Gastroesophageal sphincter (tissue), 4 donors: Measurements from ENCODE around the gene FLVCR1. TPM values are rescaled to one million over a fixed set of nuclear protein-coding genes. Genes with fewer than 3 reads are reported as not detected.
"Not testable (repeated sequence)": the region's sequence is repeated elsewhere in the genome, so short reads cannot be mapped to it uniquely, and the experiment has no call there.

Experiments
- ATAC-seq: fragments of 150-250 bp; one replicate; pipeline ENCODE4 v1.9.1; 2016; ENCODE audit warnings: mild to moderate bottlenecking, moderate library complexity
- H3K27ac ChIP-seq, 4 donors: fragments of 200-600 bp; sonication (generic) in 3 of 4; 1 replicate in 3 of 4; 2 replicates in 1 of 4; pipeline ENCODE4 v1.5.1; 2016 to 2019
- H3K27me3 ChIP-seq: fragments of 200-600 bp; sonication (generic); one replicate; pipeline ENCODE4 v1.5.1; 2019
- H3K36me3 ChIP-seq, 2 donors: fragments of 200-600 bp; sonication (generic); one replicate each; pipeline ENCODE4 v1.5.1; 2019; ENCODE audit warnings: control low read depth in 1 of 2
- H3K4me1 ChIP-seq, 3 donors: fragments of 200-600 bp; sonication (generic); 1 replicate in 2 of 3; 2 replicates in 1 of 3; pipeline ENCODE4 v1.5.1; 2016 to 2019; ENCODE audit warnings: control low read depth in 2 of 3
- H3K4me3 ChIP-seq, 2 donors: fragments of 200-600 bp; sonication (generic); one replicate each; pipeline ENCODE4 v1.5.1; 2019; ENCODE audit warnings: mild to moderate bottlenecking in 1 of 2, moderate library complexity in 1 of 2
- H3K9me3 ChIP-seq, 3 donors: fragments of 200-600 bp; sonication (generic); one replicate each; pipeline ENCODE4 v1.5.1; 2017 to 2019; ENCODE audit warnings: control low read depth in 2 of 3
- EP300 ChIP-seq: sonication (generic); formaldehyde crosslinking; IDR thresholded peaks from one replicate; pipeline ENCODE4 v1.6.1; 2017; ENCODE audit warnings: antibody characterized with exemption, mild to moderate bottlenecking
- POLR2A ChIP-seq, 2 donors: fragments of 450-650 bp; IDR thresholded peaks; one replicate each; pipeline ENCODE4 v1.6.1; 2017; ENCODE audit warnings: antibody characterized with exemption in 2 of 2, mild to moderate bottlenecking in 2 of 2, moderate library complexity in 1 of 2
- POLR2AphosphoS5 ChIP-seq: sonication (generic); formaldehyde crosslinking; IDR thresholded peaks from one replicate; pipeline ENCODE4 v1.6.1; 2017; ENCODE audit warnings: antibody characterized with exemption
- WGBS, 2 donors: methylation state at CpG; one replicate each; pipeline ENCODE4 v1.1.5; 2018; ENCODE audit warnings: low coverage in 1 of 2; 5-methylcytosine and 5-hydroxymethylcytosine counted together
- total RNA-seq, 4 donors: library from RNA; depleted of rRNA; stranded (reverse); fragments of >200 nt; gene quantifications; one replicate each; pipeline ENCODE4 v1.1.0, GENCODE V29; 2016
- TF ChIP-seq, protein P1 (sequence below), 4 experiments: fragments of 200-600 bp in 2 of 4; fragments of 450-650 bp in 2 of 4; sonication (generic) in 1 of 4; IDR thresholded peaks; one replicate each; pipeline ENCODE4 v1.5.1; 2017 to 2019; ENCODE audit warnings: antibody characterized with exemption in 4 of 4, mild to moderate bottlenecking in 2 of 4, moderate library complexity in 2 of 4

The FLVCR1 gene
- total RNA-seq, 4 donors from 2014 or later: 3.2 to 9.2 (median 4.4) TPM

DNA sequence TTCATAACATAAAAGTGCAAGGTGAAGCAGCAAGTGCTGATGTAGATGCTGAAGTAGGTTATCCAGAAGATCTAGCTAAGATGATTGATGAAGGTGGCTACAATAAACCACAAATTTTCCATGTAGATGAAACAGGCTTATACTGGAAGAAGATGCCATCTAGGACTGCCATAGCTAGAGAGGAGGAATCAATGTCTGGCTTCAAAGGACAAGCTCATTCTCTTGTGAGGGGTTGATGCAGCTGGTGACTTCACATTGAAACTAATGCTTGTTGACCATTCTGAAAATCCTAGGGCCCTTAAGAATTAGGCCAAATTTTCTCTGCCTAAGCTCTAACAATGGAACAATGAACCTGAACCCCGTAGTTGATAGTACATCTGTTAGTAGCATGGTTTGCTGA, 34.0 kb downstream of the FLVCR1 start:
- H3K27me3 ChIP-seq: no peaks in the 10 kb centered on the region

DNA sequence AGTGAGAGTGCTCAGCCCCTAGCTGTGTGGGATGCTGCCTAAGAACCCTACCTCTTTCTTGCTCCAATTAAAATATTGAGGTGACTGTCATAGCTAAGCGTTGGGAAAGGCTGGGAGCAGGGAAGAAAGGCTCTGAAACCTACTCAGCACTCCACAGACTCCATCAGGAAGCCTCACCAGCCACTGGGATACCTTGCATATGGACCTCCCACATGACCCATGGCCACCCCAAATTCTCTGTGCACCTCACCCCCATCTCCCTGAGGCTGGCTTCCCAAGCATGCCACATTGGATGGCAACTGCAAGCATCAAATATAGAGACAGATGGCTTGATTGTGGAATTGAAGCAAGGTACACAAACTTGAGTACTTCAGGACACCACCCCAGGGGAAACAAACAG, 41.8 kb downstream of the FLVCR1 start:
- H3K4me3 ChIP-seq: no peak overlapping the region
- no peaks in the 10 kb centered on the region for H3K27me3 ChIP-seq
- no peaks in the 10 kb centered on the region for H3K4me1 ChIP-seq
- H3K27ac ChIP-seq: no peak overlapping the region
- WGBS, 2 donors: no CpG with 5 or more reads among the region's 1 CpG
- TF ChIP-seq POLR2AphosphoS5: no peak
- ATAC-seq: no peak
- H3K9me3 ChIP-seq: peaks cover 0 to 34% (median 0%) of the 10 kb centered on the region in 3 donors
- peaks cover 0 to 51% of the 10 kb centered on the region in 2 donors for H3K36me3 ChIP-seq

More for the DNA sequence above, 34.0 kb downstream of the FLVCR1 start:
- ATAC-seq: no peak
- no peak overlapping the region for H3K4me3 ChIP-seq
- H3K4me1 ChIP-seq: no peaks in the 10 kb centered on the region
- no peaks in the 10 kb centered on the region for H3K9me3 ChIP-seq
- WGBS, 2 donors: 100% methylated on average over 1 of the region's 1 CpG
- H3K36me3 ChIP-seq: peaks cover 4 to 95% of the 10 kb centered on the region in 2 donors
- H3K27ac ChIP-seq: no peak overlapping the region
- no peak for TF ChIP-seq POLR2AphosphoS5
- no peak for TF ChIP-seq POLR2A (IDR thresholded peaks at IDR 0.05)
- TF ChIP-seq, protein P1, sequence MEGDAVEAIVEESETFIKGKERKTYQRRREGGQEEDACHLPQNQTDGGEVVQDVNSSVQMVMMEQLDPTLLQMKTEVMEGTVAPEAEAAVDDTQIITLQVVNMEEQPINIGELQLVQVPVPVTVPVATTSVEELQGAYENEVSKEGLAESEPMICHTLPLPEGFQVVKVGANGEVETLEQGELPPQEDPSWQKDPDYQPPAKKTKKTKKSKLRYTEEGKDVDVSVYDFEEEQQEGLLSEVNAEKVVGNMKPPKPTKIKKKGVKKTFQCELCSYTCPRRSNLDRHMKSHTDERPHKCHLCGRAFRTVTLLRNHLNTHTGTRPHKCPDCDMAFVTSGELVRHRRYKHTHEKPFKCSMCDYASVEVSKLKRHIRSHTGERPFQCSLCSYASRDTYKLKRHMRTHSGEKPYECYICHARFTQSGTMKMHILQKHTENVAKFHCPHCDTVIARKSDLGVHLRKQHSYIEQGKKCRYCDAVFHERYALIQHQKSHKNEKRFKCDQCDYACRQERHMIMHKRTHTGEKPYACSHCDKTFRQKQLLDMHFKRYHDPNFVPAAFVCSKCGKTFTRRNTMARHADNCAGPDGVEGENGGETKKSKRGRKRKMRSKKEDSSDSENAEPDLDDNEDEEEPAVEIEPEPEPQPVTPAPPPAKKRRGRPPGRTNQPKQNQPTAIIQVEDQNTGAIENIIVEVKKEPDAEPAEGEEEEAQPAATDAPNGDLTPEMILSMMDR (IDR thresholded peaks at IDR 0.05): no peak
- no peak for TF ChIP-seq EP300

DNA sequence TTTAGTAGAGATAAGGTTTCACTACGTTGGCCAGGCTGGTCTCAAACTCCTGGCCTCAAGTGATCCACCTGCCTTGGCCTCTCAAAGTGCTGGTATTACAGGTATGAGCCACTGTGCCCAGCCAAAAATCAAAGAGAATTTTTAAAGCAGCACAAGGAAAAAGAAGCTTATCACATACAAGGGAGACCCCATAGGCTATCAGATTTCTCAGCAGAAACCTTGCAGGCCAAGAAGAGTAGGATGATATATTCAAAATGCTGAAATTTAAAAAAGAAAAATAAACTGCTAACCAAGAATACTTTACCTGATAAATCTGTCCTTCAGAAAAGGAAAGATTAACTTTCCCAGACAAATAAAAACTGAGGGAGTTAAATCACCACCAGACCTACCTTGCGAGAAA, 43.2 kb downstream of the FLVCR1 start:
- Histone ChIP-seq H3K36me3 (peaks cover 0 to 36% of the 10 kb centered on the region in 2 donors), H3K27ac (no peak overlapping the region), H3K4me3 (no peak overlapping the region), H3K27me3 (no peaks in the 10 kb centered on the region), H3K9me3 (peaks cover 0 to 34% (median 0%) of the 10 kb centered on the region in 3 donors), H3K4me1 (no peaks in the 10 kb centered on the region)
- 97 to 100% methylated on average over 1 to 2 of the region's 2 CpGs for WGBS, 2 donors
- TF ChIP-seq EP300 (no peak), POLR2AphosphoS5 (no peak), POLR2A (IDR thresholded peaks at IDR 0.05) (no peak)
- TF ChIP-seq, protein P1 (IDR thresholded peaks at IDR 0.05): no peak
- no peak for ATAC-seq

DNA sequence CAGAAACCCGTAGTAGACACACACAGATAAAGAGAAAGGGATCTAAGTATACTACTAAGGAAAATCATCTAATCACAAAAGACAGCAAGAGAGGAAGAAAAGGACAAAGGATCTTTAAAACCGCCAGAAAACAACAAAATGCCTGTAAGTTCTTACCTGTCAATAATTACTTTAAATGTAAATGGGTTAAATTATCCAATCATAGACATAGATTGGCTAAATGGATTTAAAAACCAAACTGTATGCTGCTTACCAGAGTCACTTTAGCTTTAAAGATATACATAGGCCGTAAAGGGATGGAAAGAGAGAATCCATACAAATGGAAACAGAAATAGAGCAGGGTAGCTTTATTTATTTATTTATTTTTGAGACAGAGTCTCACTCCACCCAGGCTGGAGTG, 44.0 kb downstream of the FLVCR1 start:
- H3K36me3 ChIP-seq: peaks cover 0 to 31% of the 10 kb centered on the region in 2 donors
- TF ChIP-seq POLR2AphosphoS5: no peak
- TF ChIP-seq POLR2A (IDR thresholded peaks at IDR 0.05): no peak
- no peak for TF ChIP-seq EP300
- TF ChIP-seq, protein P1 (IDR thresholded peaks at IDR 0.05): no peak
- no peak overlapping the region for H3K4me3 ChIP-seq
- no peaks in the 10 kb centered on the region for H3K27me3 ChIP-seq
- ATAC-seq: no peak
- H3K9me3 ChIP-seq: peaks cover 0 to 34% (median 0%) of the 10 kb centered on the region in 3 donors
- 89 to 97% methylated on average over 3 of the region's 3 CpGs for WGBS, 2 donors
- H3K4me1 ChIP-seq: no peaks in the 10 kb centered on the region
- no peak overlapping the region for H3K27ac ChIP-seq

DNA sequence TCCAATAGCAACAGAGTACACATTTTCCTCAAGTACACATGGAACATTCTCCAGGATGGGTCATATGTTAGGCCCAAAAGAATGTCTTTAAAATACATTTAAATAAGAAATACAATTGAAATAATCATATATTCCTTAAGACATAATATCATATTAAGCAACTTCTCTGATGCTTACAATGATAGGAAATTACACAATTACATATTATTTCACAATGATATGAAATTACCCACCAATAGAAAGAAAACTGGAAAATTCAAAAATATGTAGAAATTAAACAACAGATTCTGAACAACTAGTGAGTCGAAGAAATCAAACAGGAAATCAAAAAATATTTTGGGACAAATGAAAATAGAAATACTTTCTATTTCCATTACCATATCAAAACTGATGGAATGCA, 45.6 kb downstream of the FLVCR1 start:
- H3K4me3 ChIP-seq: no peak overlapping the region
- no peak for TF ChIP-seq POLR2A (IDR thresholded peaks at IDR 0.05)
- TF ChIP-seq, protein P1 (IDR thresholded peaks at IDR 0.05): no peak
- WGBS, 2 donors: 75 to 100% methylated on average over 1 of the region's 1 CpG
- no peaks in the 10 kb centered on the region for H3K4me1 ChIP-seq
- peaks cover 0 to 34% (median 0%) of the 10 kb centered on the region in 3 donors for H3K9me3 ChIP-seq
- no peaks in the 10 kb centered on the region for H3K27me3 ChIP-seq
- peaks cover 0 to 14% of the 10 kb centered on the region in 2 donors for H3K36me3 ChIP-seq
- no peak for ATAC-seq
- no peak overlapping the region for H3K27ac ChIP-seq

DNA sequence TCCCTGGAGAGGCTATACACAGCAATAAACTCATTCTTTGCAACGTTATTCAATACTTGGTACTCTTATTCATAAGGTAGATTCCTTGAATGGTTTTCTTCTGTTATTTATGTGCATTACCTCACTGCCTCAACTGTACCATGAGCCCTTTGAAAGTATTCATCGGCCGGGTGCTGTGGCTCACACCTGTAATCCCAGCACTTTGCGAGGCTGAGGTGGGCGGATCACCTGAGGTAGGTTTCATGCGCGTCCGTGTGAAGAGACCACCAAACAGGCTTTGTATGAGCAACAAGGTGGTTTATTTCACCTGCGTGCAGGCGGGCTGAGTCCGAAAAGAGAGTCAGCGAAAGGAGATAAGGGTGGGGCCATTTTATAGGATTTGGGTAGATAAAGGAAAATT, 50.0 kb downstream of the FLVCR1 start:
- ATAC-seq, H3K4me1 ChIP-seq, H3K4me3 ChIP-seq, H3K27me3 ChIP-seq, H3K9me3 ChIP-seq, H3K27ac ChIP-seq, H3K36me3 ChIP-seq: not testable (repeated sequence)
- WGBS, 2 donors: 47% methylated on average over 3 of the region's 12 CpGs; no CpG with 5 or more reads in 1 of the 2 donors
